GM12801 (cell line): ENCODE measurements around the gene ZPLD1.

Source experiments
- CTCF ChIP-seq: IDR thresholded peaks from one replicate; pipeline ENCODE4 v1.5.1; 2011; ENCODE audit warnings: control low read depth; ENCODE audit not compliant: insufficient read length; ENCODE audit errors: extremely low read depth

ZPLD1 gene

GRCh38 chr3:102464261-102464660 is 29.4 kb downstream of the ZPLD1 start:
- TF ChIP-seq CTCF = no peak

- TF ChIP-seq CTCF = no peak
Observed at GRCh38 chr3:102466001-102466400, 31.2 kb downstream of the ZPLD1 start.

DNA sequence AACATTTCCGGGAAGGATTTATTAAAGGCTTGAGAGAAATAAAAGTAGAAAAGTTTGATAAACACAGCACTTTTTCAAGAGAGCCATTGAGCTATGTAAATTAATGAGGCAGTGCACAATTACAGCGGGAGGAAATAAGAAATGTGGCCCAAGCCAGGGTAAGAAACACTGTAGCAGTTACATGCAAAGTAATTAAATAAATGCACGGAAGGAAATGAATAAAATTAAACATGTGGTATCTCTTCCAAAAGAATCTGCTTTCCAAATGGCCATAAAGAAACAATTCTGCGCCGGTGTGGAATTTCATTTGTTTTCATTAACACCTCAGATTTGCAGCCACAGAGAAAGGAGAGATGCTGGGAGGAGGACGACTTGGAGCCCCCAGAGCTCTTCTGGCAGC is 35.3 kb downstream of the ZPLD1 start:
- no peak for TF ChIP-seq CTCF

GRCh38 chr3:102471001-102471400 is 36.2 kb downstream of the ZPLD1 start:
- TF ChIP-seq CTCF = no peak

DNA sequence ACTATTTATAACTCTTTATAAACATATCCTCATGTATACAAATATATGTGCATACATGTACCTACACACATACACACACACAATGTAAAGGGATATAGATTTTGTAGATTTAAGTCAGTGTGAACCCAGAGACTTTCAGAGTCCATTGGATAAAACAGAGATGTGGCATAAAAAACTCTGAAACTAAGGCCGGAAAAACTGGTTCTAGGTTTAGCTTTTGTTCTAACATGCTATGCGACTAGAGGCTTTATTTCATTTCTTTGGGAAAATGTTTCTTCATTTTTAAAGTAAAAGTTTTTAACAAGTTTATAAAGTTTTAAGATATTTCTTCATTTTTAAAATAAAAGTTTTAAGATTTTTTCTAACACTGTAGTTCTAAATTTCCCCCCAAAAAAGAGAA is 36.7 kb downstream of the ZPLD1 start:
- no peak for TF ChIP-seq CTCF

DNA sequence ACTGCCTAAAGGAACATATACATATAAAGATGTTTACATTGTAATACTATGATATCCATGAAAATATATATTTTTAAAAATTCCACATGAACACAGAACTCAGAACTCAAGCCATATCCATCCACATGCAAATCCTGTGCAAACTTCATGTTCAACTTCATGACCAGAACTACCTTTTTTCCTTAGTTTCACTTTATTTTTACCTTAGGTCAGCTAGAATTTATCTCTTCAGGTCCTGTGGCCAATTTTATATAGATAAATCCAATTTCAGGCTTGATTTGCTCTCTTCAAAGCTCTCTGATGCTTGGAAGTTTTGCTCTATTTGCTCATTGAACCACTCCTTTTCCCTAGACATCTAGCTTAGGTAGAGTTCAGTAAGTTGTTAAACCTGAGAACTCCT is 38.8 kb downstream of the ZPLD1 start:
- no peak for TF ChIP-seq CTCF

DNA sequence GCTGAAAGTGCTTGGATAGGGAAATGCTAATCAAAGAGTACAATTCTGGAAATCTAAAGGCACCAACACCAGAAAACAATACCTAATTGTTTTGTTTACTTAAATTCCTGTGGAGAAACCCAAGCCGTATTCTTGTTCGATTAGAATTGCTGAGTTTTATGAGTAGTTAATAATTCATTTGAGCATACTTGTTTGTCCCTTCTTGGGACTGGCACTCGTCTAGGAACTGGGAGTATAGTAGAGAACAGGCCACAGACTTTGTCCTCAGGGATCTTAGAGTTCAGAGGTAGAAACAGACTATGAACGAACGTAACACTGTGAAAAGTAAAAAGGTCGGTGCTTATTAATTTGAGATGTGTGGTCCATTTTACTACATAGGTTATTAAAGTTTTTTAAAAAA is 39.4 kb downstream of the ZPLD1 start:
- TF ChIP-seq CTCF = no peak

DNA sequence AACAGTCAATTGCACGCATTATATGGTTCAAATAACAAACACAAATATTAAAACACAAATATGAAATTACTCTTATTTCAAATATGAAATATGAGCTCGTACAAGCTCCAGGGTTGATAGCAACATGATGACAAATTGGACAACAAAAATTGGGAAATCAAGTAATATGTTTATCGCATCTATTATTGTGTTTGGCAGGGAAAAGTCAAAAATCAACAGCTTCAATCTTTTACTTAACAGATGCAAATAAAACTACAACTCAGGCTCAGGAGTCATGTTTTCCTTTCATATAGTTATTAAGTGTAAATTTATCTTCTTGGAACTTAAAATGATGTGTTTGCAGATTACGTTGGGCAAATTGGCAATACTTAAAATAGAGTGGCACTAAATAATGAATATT is 41.4 kb downstream of the ZPLD1 start:
- TF ChIP-seq CTCF = no peak
